H1 (cell line): ENCODE measurements around the gene LMTK2. TPM values are rescaled to one million over a fixed set of nuclear protein-coding genes. Genes with fewer than 3 reads are reported as not detected.

Experiments
- CTCF ChIA-PET: fragments of 300-600 bp; sonication (Branson Sonifier 250); formaldehyde crosslinking; loops from one replicate; lab custom pipeline; 2021; ENCODE audit not compliant: partially characterized antibody; lab: Charles Lee
- POLR2A ChIA-PET: fragments of 300-600 bp; sonication (Branson Sonifier 250); formaldehyde crosslinking; loops from one replicate; lab custom pipeline; 2021; ENCODE audit warnings: inconsistent platforms; ENCODE audit not compliant: partially characterized antibody; lab: Charles Lee
- DNase-seq, 2 experiments: peaks; one replicate each; pipeline versions ENCODE4 v3.0.0 to v3.0.0-alpha.2; 2010 to 2022; ENCODE audit warnings: low spot score in 2 of 2, low read depth in 1 of 2, mixed read lengths in 1 of 2
- FAIRE-seq: peaks from 2 replicates; lab custom pipeline; 2011; peaks lifted over from hg19 to GRCh38; lab: Jason Lieb, UNC
- H2AFZ ChIP-seq: 2 replicates; pipeline ENCODE4 v1.8.1; 2012; ENCODE audit warnings: low read length, inconsistent platforms
- H2AK5ac ChIP-seq: 2 replicates; pipeline ENCODE4 v1.6.1; 2013; ENCODE audit warnings: low read depth, low read length
- H2BK120ac ChIP-seq: replicated peaks from 2 replicates; pipeline ENCODE3; 2013; ENCODE audit warnings: low read depth, low read length, inconsistent platforms
- H2BK12ac ChIP-seq: 2 replicates; pipeline ENCODE4 v1.6.1; 2013; ENCODE audit warnings: low read depth, low read length
- H2BK15ac ChIP-seq: 2 replicates; pipeline ENCODE4 v1.6.1; 2013; ENCODE audit warnings: low read length
- H2BK20ac ChIP-seq: 2 replicates; pipeline ENCODE4 v1.6.1; 2013; ENCODE audit warnings: low read length
- H2BK5ac ChIP-seq: 2 replicates; pipeline ENCODE4 v1.6.1; 2013; ENCODE audit warnings: low read depth, low read length
- H3K14ac ChIP-seq: 2 replicates; pipeline ENCODE4 v1.6.1; 2013; ENCODE audit warnings: inconsistent platforms; ENCODE audit not compliant: insufficient read length
- H3K18ac ChIP-seq: 2 replicates; pipeline ENCODE4 v1.6.1; 2013; ENCODE audit warnings: low read length; ENCODE audit errors: extremely low read depth
- H3K23ac ChIP-seq: 2 replicates; pipeline ENCODE4 v1.6.1; 2013; ENCODE audit warnings: inconsistent platforms; ENCODE audit not compliant: insufficient read length
- H3K23me2 ChIP-seq: 2 replicates; pipeline ENCODE4 v1.6.1; 2013; ENCODE audit warnings: low read depth, low read length
- H3K27ac ChIP-seq: 2 replicates; pipeline ENCODE4 v1.6.1; 2011; ENCODE audit warnings: low read depth, low read length, inconsistent platforms
- H3K27me3 ChIP-seq, 4 experiments: replicated peaks in 1 of 4; 1 replicate in 1 of 4; 2 replicates in 3 of 4; pipeline versions ENCODE4 v1.6.1 to v1.8.1; 2011 to 2013; ENCODE audit warnings: low read length in 3 of 4, mild to moderate bottlenecking in 3 of 4, inconsistent platforms in 2 of 4, mixed read lengths in 2 of 4, moderate library complexity in 1 of 4; ENCODE audit not compliant: control insufficient read depth in 3 of 4, insufficient read depth in 3 of 4; ENCODE audit errors: extremely low read depth in 1 of 4
- H3K36me3 ChIP-seq, 4 experiments: 2 replicates each; pipeline versions ENCODE4 v1.6.1 to v1.8.1; 2011 to 2013; ENCODE audit warnings: mild to moderate bottlenecking in 4 of 4, low read length in 3 of 4, moderate library complexity in 2 of 4, control low read depth in 1 of 4, inconsistent platforms in 1 of 4; ENCODE audit not compliant: insufficient read depth in 4 of 4, control insufficient read depth in 2 of 4
- H3K4ac ChIP-seq: replicated peaks from 2 replicates; pipeline ENCODE3; 2013; ENCODE audit warnings: low read length, low read depth, mixed read lengths, inconsistent platforms; ENCODE audit not compliant: insufficient read length
- H3K4me1 ChIP-seq, 4 experiments: replicated peaks in 1 of 4; 1 replicate in 1 of 4; 2 replicates in 3 of 4; pipeline versions ENCODE4 v1.6.1 to v1.8.1; 2011 to 2013; ENCODE audit warnings: low read length in 3 of 4, inconsistent platforms in 2 of 4, mixed read lengths in 1 of 4; ENCODE audit not compliant: insufficient read depth in 4 of 4, control insufficient read depth in 3 of 4
- H3K4me2 ChIP-seq, 2 experiments: 2 replicates each; pipeline versions ENCODE4 v1.6.1 to v1.8.1; 2011 to 2013; ENCODE audit warnings: low read depth in 2 of 2, low read length in 2 of 2, control low read depth in 1 of 2, inconsistent platforms in 1 of 2, mild to moderate bottlenecking in 1 of 2; ENCODE audit not compliant: insufficient read depth in 1 of 2
- H3K4me3 ChIP-seq, 4 experiments: fragments of 200-600, 300-600 bp in 1 of 4; sonication (generic), shearing (Covaris generic), sonication (Bioruptor Twin) in 1 of 4; 2 replicates each; pipeline versions ENCODE4 v1.5.1 to v1.8.1; 2011 to 2016; ENCODE audit warnings: low read length in 4 of 4, low read depth in 3 of 4, control low read depth in 2 of 4, inconsistent platforms in 2 of 4, mild to moderate bottlenecking in 2 of 4, mixed read lengths in 1 of 4, moderate library complexity in 1 of 4; ENCODE audit not compliant: insufficient read depth in 2 of 4; ENCODE audit errors: extremely low read depth in 1 of 4
- H3K56ac ChIP-seq: replicated peaks from 2 replicates; pipeline ENCODE3; 2013; ENCODE audit warnings: low read depth, mild to moderate bottlenecking, mixed read lengths, low read length, inconsistent platforms; ENCODE audit not compliant: insufficient read length
- H3K79me1 ChIP-seq: 2 replicates; pipeline ENCODE4 v1.6.1; 2013; ENCODE audit warnings: low read depth, low read length, control low read depth
- H3K79me2 ChIP-seq, 2 experiments: 2 replicates each; pipeline versions ENCODE4 v1.6.1 to v1.8.1; 2012 to 2013; ENCODE audit warnings: low read length in 2 of 2, mild to moderate bottlenecking in 2 of 2, inconsistent platforms in 1 of 2; ENCODE audit not compliant: insufficient read depth in 2 of 2, control insufficient read depth in 1 of 2
- H3K9ac ChIP-seq, 4 experiments: replicated peaks in 1 of 4; 1 replicate in 1 of 4; 2 replicates in 3 of 4; pipeline versions ENCODE4 v1.6.1 to v1.8.1; 2011 to 2013; ENCODE audit warnings: low read depth in 3 of 4, low read length in 3 of 4, control low read depth in 2 of 4, mild to moderate bottlenecking in 2 of 4, moderate library complexity in 2 of 4, inconsistent platforms in 1 of 4; ENCODE audit errors: extremely low read depth in 1 of 4
- H3K9me3 ChIP-seq, 2 experiments: 2 replicates each; pipeline versions ENCODE4 v1.6.1 to v1.8.1; 2012 to 2013; ENCODE audit warnings: mild to moderate bottlenecking in 2 of 2, moderate library complexity in 2 of 2, control low read depth in 1 of 2, inconsistent platforms in 1 of 2, low read depth in 1 of 2, low read length in 1 of 2, mixed read lengths in 1 of 2; ENCODE audit not compliant: insufficient read depth in 2 of 2
- H4K20me1 ChIP-seq, 2 experiments: replicated peaks in 1 of 2; 2 replicates each; pipeline versions ENCODE3 to v1.8.1; 2011 to 2013; ENCODE audit warnings: inconsistent platforms in 2 of 2, low read length in 2 of 2, mild to moderate bottlenecking in 1 of 2; ENCODE audit not compliant: insufficient read depth in 2 of 2, control insufficient read depth in 1 of 2
- H4K5ac ChIP-seq: 2 replicates; pipeline ENCODE4 v1.6.1; 2013; ENCODE audit warnings: low read length, low read depth, mixed read lengths, inconsistent platforms; ENCODE audit not compliant: insufficient read length
- H4K8ac ChIP-seq: 2 replicates; pipeline ENCODE4 v1.8.0; 2013; ENCODE audit warnings: mild to moderate bottlenecking, moderate library complexity, low read length, inconsistent platforms; ENCODE audit not compliant: insufficient read depth; ENCODE audit errors: extremely low read depth
- H4K91ac ChIP-seq: replicated peaks from 2 replicates; pipeline ENCODE3; 2013; ENCODE audit warnings: low read length, mixed read lengths, inconsistent platforms; ENCODE audit not compliant: insufficient read length
- ASH2L ChIP-seq: fragments of 200-600, 300-600 bp; sonication (generic); IDR thresholded peaks from one replicate; pipeline ENCODE4 v1.7.1; 2017; ENCODE audit warnings: low read length
- BACH1 ChIP-seq: IDR thresholded peaks from 2 replicates; pipeline ENCODE4 v1.6.1; 2012; ENCODE audit warnings: low read length, improper control_type of control experiment
- CHD1 ChIP-seq: IDR thresholded peaks from 2 replicates; pipeline ENCODE4 v1.6.1; 2012; ENCODE audit warnings: low read depth, low read length, improper control_type of control experiment
- CHD2 ChIP-seq: IDR thresholded peaks from 2 replicates; pipeline ENCODE4 v1.6.1; 2012; ENCODE audit warnings: low read length, improper control_type of control experiment
- EP300 ChIP-seq, 2 experiments: IDR thresholded peaks; 1 replicate in 1 of 2; 2 replicates in 1 of 2; pipeline ENCODE4 v1.6.1; 2011 to 2012; ENCODE audit warnings: low read depth in 2 of 2, low read length in 2 of 2, mild to moderate bottlenecking in 2 of 2, borderline replicate concordance in 1 of 2, inconsistent platforms in 1 of 2, moderate library complexity in 1 of 2
- MAX ChIP-seq: IDR thresholded peaks from 2 replicates; pipeline ENCODE4 v1.6.1; 2012; ENCODE audit warnings: inconsistent platforms
- NANOG ChIP-seq: IDR thresholded peaks from 2 replicates; pipeline ENCODE4 v1.6.1; 2011; ENCODE audit warnings: low read length, low read depth, mild to moderate bottlenecking, inconsistent platforms; ENCODE audit not compliant: insufficient read depth, poor library complexity, severe bottlenecking
- POU5F1 ChIP-seq: IDR thresholded peaks from 2 replicates; pipeline ENCODE4 v1.6.1; 2011; ENCODE audit warnings: low read depth, mild to moderate bottlenecking, low read length, moderate library complexity
- RBBP5 ChIP-seq: IDR thresholded peaks from 2 replicates; pipeline ENCODE4 v1.7.1; 2012; ENCODE audit warnings: low read depth, mild to moderate bottlenecking, inconsistent platforms, low read length, moderate library complexity, borderline replicate concordance
- RNF2 ChIP-seq: fragments of 200-900, 300-1000 bp; sonication (generic); IDR thresholded peaks from 2 replicates; pipeline ENCODE4 v1.7.1; 2016; ENCODE audit warnings: borderline replicate concordance, low read depth, mild to moderate bottlenecking, antibody characterized with exemption, low read length; ENCODE audit not compliant: poor library complexity, severe bottlenecking; ENCODE audit errors: missing control alignments
- SIX5 ChIP-seq: IDR thresholded peaks from 2 replicates; pipeline ENCODE4 v1.6.1; 2011; ENCODE audit warnings: mild to moderate bottlenecking, low read depth, low read length
- SP4 ChIP-seq: IDR thresholded peaks from 2 replicates; pipeline ENCODE4 v1.6.1; 2012; ENCODE audit warnings: low read length, inconsistent platforms
- TCF12 ChIP-seq: IDR thresholded peaks from 2 replicates; pipeline ENCODE4 v1.6.1; 2011; ENCODE audit warnings: low read depth, mild to moderate bottlenecking, low read length
- WGBS, 2 experiments: shearing (Covaris generic) in 1 of 2; methylation state at CpG; one replicate each; pipeline versions ENCODE4 v1.1.6 to v1.1.7; 2013 to 2015; ENCODE audit warnings: low lambda C conversion rate in 2 of 2, mixed read lengths in 2 of 2, inconsistent platforms in 1 of 2, low coverage in 1 of 2, missing lambda C conversion rate in 1 of 2; ENCODE audit not compliant: insufficient replicate concordance in 2 of 2, insufficient coverage in 1 of 2, insufficient read length in 1 of 2; ENCODE audit errors: extremely low coverage in 1 of 2, missing lambda C conversion rate in 1 of 2; 5-methylcytosine and 5-hydroxymethylcytosine counted together
- polyA plus RNA-seq, 7 experiments: library from polyadenylated mRNA; depleted of rRNA in 3 of 7; stranded (reverse) in 5 of 7; unstranded in 2 of 7; fragments of >200 nt in 5 of 7; fragments of 200-250 nt in 2 of 7; gene quantifications; 1 replicate in 5 of 7; 2 replicates in 1 of 7; 4 replicates in 1 of 7; pipeline versions ENCODE4 v1.2.1 to v1.2.3, GENCODE V29; 2011 to 2013; ENCODE audit warnings: missing spikeins in 2 of 7, mixed read lengths in 2 of 7
- total RNA-seq: library from RNA; stranded (reverse); fragmentation: NEBNext Ultra II Directional; extraction: Animal tissue kit (Norgen Biotek cat#: 25700); gene quantifications from 2 replicates; pipeline ENCODE4 v1.2.1, GENCODE V29; 2021

LMTK2 gene
- total and polyA plus RNA-seq, 2 of the 8 experiments (the other 6 are each of a cell fraction or from before 2014, with no cell fraction given), result 9.7 to 30.7 TPM

DNA sequence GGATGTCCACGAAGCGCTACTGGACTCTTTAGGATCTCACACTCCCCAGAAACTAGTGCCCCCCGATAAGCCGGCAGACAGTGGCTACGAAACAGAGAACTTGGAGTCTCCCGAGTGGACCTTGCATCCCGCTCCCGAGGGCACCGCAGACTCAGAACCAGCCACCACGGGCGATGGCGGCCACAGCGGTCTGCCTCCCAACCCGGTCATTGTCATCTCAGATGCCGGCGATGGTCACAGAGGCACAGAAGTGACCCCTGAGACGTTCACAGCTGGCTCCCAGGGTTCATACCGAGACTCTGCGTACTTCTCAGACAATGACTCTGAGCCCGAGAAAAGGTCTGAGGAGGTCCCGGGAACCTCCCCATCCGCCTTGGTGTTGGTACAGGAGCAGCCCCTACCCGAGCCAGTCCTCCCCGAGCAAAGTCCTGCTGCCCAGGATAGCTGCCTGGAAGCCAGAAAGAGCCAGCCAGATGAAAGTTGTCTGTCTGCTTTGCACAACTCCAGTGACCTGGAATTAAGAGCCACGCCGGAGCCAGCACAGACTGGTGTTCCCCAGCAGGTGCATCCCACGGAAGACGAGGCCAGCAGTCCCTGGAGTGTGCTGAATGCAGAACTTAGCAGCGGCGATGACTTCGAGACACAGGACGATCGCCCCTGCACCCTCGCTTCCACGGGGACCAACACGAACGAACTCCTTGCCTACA, 87.0 kb downstream of the LMTK2 start:
- Histone ChIP-seq H3K27me3 (no peaks in the 10 kb centered on the region), H3K4me3 (no peak overlapping the region), H3K4me1 (no peaks in the 10 kb centered on the region), H3K79me2 (no peaks in the 10 kb centered on the region), H2AK5ac (no peak overlapping the region), H2BK12ac (no peak overlapping the region), H4K5ac (no peak overlapping the region), H2BK15ac (no peak overlapping the region), H2BK20ac (no peak overlapping the region), H2BK120ac (no peak overlapping the region), H4K91ac (no peak overlapping the region), H3K56ac (no peak overlapping the region), H3K36me3 (peaks cover 6 to 41% (median 27%) of the 10 kb centered on the region in 4 experiments; a peak in 7 of 8 replicates), H3K27ac (no peak overlapping the region), H3K9me3 (no peaks in the 10 kb centered on the region), H3K9ac (no peak overlapping the region), H3K4ac (no peak overlapping the region), H3K79me1 (peaks cover 2% of the 10 kb centered on the region; the same call in 1 of the 2 replicates), H2AFZ (no peak overlapping the region), H4K20me1 (peaks cover 2 to 14% of the 10 kb centered on the region in 2 experiments), H4K8ac (no peak overlapping the region), H3K4me2 (no peak overlapping the region), H3K14ac (no peak overlapping the region), H3K23ac (no peak overlapping the region), H3K23me2 (no peaks in the 10 kb centered on the region), H2BK5ac (no peak overlapping the region), H3K18ac (no peak overlapping the region)
- DNase-seq, result no peak
- WGBS, 2 experiments, result 93% methylated on average over 37 of the region's 37 CpGs; no CpG with 5 or more reads in 1 of the 2 experiments
- ChIA-PET CTCF (interaction anchor here (0.9 kb wide), 1 partner anchor 357 kb away, joined by 3 read pairs; no protein-coding TSS in a partner anchor), POLR2A (interaction anchor here (0.6 kb wide), 1 partner anchor 1365 kb away, joined by 3 read pairs; the partner anchor contains the start of gene ZNF655)
- FAIRE-seq, result no peak
- TF ChIP-seq ASH2L, result no peak
- TF ChIP-seq SP4, result no peak
- no peak for TF ChIP-seq EP300 (IDR thresholded peaks at IDR 0.05; ENCODE audit: borderline replicate concordance in 1 of 2, low read depth in 2 of 2, low read length in 2 of 2)
- no peak for TF ChIP-seq BACH1
- TF ChIP-seq TCF12, result no peak
- TF ChIP-seq MAX, result no peak
- TF ChIP-seq CHD2, result no peak
- TF ChIP-seq CHD1, result no peak
- no peak for TF ChIP-seq RBBP5
- no peak for TF ChIP-seq SIX5
- no peak for TF ChIP-seq POU5F1
- TF ChIP-seq RNF2, result no peak
- TF ChIP-seq NANOG, result no peak
